ENCODE measurements around the gene PGP.

The PGP gene

GRCh38 chr16:2183671-2184070, 31.0 kb downstream of the PGP start:
- DNase-seq (ENCODE audit: low read depth in 2 of 2) = no peak

- no peak for DNase-seq (ENCODE audit: low read depth in 2 of 2)
These were observed 32.7 kb downstream of the PGP start for GRCh38 chr16:2181952-2182351.

GRCh38 chr16:2180962-2181923, 33.4 kb downstream of the PGP start:
- no peak for DNase-seq (ENCODE audit: low read depth in 2 of 2)

- DNase-seq (ENCODE audit: low read depth in 2 of 2) = no peak
These were observed 34.2 kb downstream of the PGP start for GRCh38 chr16:2180461-2180860.

- no peak for DNase-seq (ENCODE audit: low read depth in 2 of 2)
These were observed 35.1 kb downstream of the PGP start for GRCh38 chr16:2179576-2179975.

- DNase-seq (ENCODE audit: low read depth in 2 of 2) = no peak
These were observed 35.5 kb downstream of the PGP start for GRCh38 chr16:2179107-2179501.

- no peak for DNase-seq (ENCODE audit: low read depth in 2 of 2)
These were observed 36.1 kb downstream of the PGP start for GRCh38 chr16:2178321-2179106.

GRCh38 chr16:2177561-2177960, 37.1 kb downstream of the PGP start:
- DNase-seq (ENCODE audit: low read depth in 2 of 2) = no peak

GRCh38 chr16:2177101-2177500, 37.5 kb downstream of the PGP start:
- no peak for DNase-seq (ENCODE audit: low read depth in 2 of 2)

GRCh38 chr16:2176047-2176446, 38.6 kb downstream of the PGP start:
- no peak for DNase-seq (ENCODE audit: low read depth in 2 of 2)

- DNase-seq (ENCODE audit: low read depth in 2 of 2) = no peak
These were observed 39.2 kb downstream of the PGP start for GRCh38 chr16:2175454-2175853.

GRCh38 chr16:2174396-2175131, 40.1 kb downstream of the PGP start:
- DNase-seq (ENCODE audit: low read depth in 2 of 2) = no peak

GRCh38 chr16:2173916-2174315, 40.7 kb downstream of the PGP start:
- DNase-seq (ENCODE audit: low read depth in 2 of 2) = no peak

GRCh38 chr16:2173366-2173765, 41.3 kb downstream of the PGP start:
- DNase-seq (ENCODE audit: low read depth in 2 of 2) = no peak

GRCh38 chr16:2172688-2173335, 41.8 kb downstream of the PGP start:
- DNase-seq (ENCODE audit: low read depth in 2 of 2) = no peak

GRCh38 chr16:2171601-2172178, 43.0 kb downstream of the PGP start:
- no peak for DNase-seq (ENCODE audit: low read depth in 2 of 2)

- DNase-seq (ENCODE audit: low read depth in 2 of 2) = no peak
These were observed 43.8 kb downstream of the PGP start for GRCh38 chr16:2170587-2171435.

- no peak for DNase-seq (ENCODE audit: low read depth in 2 of 2)
These were observed 44.6 kb downstream of the PGP start for GRCh38 chr16:2170080-2170479.

GRCh38 chr16:2167068-2167638, 47.5 kb downstream of the PGP start:
- no peak for DNase-seq (ENCODE audit: low read depth in 2 of 2)

Data from fibroblast of skin of left biceps (primary cell).